ENCODE data around the gene PI4KA. TPM values are rescaled to one million over a fixed set of nuclear protein-coding genes. Genes with fewer than 3 reads are reported as not detected.

Gene PI4KA
- polyA plus RNA-seq, 1 donor from 2014 or later, result 42.2 TPM

DNA sequence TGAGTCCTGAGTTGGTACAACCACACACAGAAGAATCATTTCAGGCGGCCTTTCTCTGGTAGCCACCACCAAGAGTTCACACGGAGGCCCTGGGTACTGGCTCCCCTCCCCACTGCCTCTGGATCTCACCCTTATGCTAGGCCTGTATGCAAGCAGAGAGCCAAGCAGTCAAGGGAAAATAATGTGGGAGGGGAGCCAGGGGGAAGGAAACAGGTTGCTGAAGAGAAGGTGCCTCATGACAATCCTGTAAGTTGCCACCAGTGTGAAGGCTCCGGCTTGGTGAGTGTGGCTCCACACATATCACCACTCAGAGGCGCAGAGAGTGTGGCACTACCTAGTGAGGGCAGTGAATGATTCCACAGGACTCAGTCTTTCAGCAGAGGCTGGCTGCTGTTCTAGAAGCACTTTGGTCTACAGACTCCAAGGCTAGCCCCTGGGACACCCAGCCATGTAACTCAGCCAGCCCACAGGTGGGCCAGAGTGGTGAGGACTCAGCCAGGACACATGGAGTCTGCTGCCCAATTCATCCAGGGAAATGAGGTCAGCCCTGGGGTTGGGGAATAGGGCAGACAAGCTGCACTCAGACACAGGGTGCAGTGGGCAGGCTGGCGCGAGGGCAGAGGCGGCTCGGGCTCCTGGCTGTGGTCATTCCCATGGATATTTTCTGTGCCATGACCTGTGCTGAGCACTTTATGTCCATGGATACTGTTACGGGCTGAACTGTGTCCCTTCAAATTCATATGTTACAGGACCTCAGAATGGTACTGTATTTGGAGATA is 133.7 kb downstream of the PI4KA start:
- no peaks in the 10 kb centered on the region for H4K20me1 ChIP-seq (ENCODE audit: insufficient read depth)
- no peaks in the 10 kb centered on the region for H3F3A ChIP-seq (ENCODE audit: insufficient read depth, low read length, poor library complexity, severe bottlenecking)
- no peak overlapping the region for H3K4me2 ChIP-seq (ENCODE audit: low read length)
- no peak overlapping the region for H3K4me3 ChIP-seq (ENCODE audit: low read length)
- H3K9me2 ChIP-seq (ENCODE audit: insufficient read depth, low read length), result no peaks in the 10 kb centered on the region
- H3K27me3 ChIP-seq (ENCODE audit: insufficient read depth, low read depth, low read length), result no peaks in the 10 kb centered on the region
- no peak overlapping the region for H3K9ac ChIP-seq (ENCODE audit: low read length)
- H3K79me2 ChIP-seq (replicated peaks; ENCODE audit: insufficient read depth, low read length), result no peaks in the 10 kb centered on the region
- H3K9me3 ChIP-seq (ENCODE audit: low read length), result no peaks in the 10 kb centered on the region
- H2AFZ ChIP-seq (ENCODE audit: low read depth, low read length), result no peak overlapping the region
- TF ChIP-seq EZH2 (IDR thresholded peaks at IDR 0.05; ENCODE audit: borderline replicate concordance, insufficient read depth, low read length, poor library complexity, severe bottlenecking) (no peak), EP300 (conservative IDR thresholded peaks at IDR 0.05; ENCODE audit: poor library complexity, severe bottlenecking) (no peak), CTCF (IDR thresholded peaks at IDR 0.05; ENCODE audit: poor library complexity, severe bottlenecking) (no peak)
- TF ChIP-seq, protein P1, sequence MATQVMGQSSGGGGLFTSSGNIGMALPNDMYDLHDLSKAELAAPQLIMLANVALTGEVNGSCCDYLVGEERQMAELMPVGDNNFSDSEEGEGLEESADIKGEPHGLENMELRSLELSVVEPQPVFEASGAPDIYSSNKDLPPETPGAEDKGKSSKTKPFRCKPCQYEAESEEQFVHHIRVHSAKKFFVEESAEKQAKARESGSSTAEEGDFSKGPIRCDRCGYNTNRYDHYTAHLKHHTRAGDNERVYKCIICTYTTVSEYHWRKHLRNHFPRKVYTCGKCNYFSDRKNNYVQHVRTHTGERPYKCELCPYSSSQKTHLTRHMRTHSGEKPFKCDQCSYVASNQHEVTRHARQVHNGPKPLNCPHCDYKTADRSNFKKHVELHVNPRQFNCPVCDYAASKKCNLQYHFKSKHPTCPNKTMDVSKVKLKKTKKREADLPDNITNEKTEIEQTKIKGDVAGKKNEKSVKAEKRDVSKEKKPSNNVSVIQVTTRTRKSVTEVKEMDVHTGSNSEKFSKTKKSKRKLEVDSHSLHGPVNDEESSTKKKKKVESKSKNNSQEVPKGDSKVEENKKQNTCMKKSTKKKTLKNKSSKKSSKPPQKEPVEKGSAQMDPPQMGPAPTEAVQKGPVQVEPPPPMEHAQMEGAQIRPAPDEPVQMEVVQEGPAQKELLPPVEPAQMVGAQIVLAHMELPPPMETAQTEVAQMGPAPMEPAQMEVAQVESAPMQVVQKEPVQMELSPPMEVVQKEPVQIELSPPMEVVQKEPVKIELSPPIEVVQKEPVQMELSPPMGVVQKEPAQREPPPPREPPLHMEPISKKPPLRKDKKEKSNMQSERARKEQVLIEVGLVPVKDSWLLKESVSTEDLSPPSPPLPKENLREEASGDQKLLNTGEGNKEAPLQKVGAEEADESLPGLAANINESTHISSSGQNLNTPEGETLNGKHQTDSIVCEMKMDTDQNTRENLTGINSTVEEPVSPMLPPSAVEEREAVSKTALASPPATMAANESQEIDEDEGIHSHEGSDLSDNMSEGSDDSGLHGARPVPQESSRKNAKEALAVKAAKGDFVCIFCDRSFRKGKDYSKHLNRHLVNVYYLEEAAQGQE (IDR thresholded peaks at IDR 0.05; ENCODE audit: borderline replicate concordance), result no peak
- no peak overlapping the region for H3K27ac ChIP-seq (ENCODE audit: low read length)
- peaks cover 8% of the 10 kb centered on the region for H3K36me3 ChIP-seq (ENCODE audit: insufficient read depth, low read length)

GRCh38 chr22:20721409-20722218 is 137.0 kb downstream of the PI4KA start:
- Histone ChIP-seq H3K4me3 (ENCODE audit: low read length) (no peak overlapping the region), H3K27me3 (ENCODE audit: insufficient read depth, low read depth, low read length) (no peaks in the 10 kb centered on the region), H3K4me2 (ENCODE audit: low read length) (no peak overlapping the region), H3F3A (ENCODE audit: insufficient read depth, low read length, poor library complexity, severe bottlenecking) (no peaks in the 10 kb centered on the region), H3K9me3 (ENCODE audit: low read length) (no peaks in the 10 kb centered on the region), H3K27ac (ENCODE audit: low read length) (no peak overlapping the region), H4K20me1 (ENCODE audit: insufficient read depth) (no peaks in the 10 kb centered on the region), H3K36me3 (ENCODE audit: insufficient read depth, low read length) (peaks cover 8% of the 10 kb centered on the region), H3K9ac (ENCODE audit: low read length) (no peak overlapping the region), H3K79me2 (replicated peaks; ENCODE audit: insufficient read depth, low read length) (no peaks in the 10 kb centered on the region), H3K9me2 (ENCODE audit: insufficient read depth, low read length) (no peaks in the 10 kb centered on the region), H2AFZ (ENCODE audit: low read depth, low read length) (no peak overlapping the region)
- no peak for TF ChIP-seq POLR2AphosphoS5 (IDR thresholded peaks at IDR 0.05)
- no peak for TF ChIP-seq EZH2 (IDR thresholded peaks at IDR 0.05; ENCODE audit: borderline replicate concordance, insufficient read depth, low read length, poor library complexity, severe bottlenecking)
- TF ChIP-seq CTCF (IDR thresholded peaks at IDR 0.05; ENCODE audit: poor library complexity, severe bottlenecking), result no peak
- TF ChIP-seq SMC3 (conservative IDR thresholded peaks at IDR 0.05; ENCODE audit: poor library complexity), result no peak
